Loucy (cell line): ENCODE results near the gene BRAF.

ENCODE experiments used
- H2AFZ ChIP-seq: fragments of 200-600 bp; sonication (generic); 2 replicates; pipeline ENCODE4 v1.6.0; 2016; ENCODE audit warnings: antibody characterized with exemption, mild to moderate bottlenecking, low read length, moderate library complexity
- H3F3A ChIP-seq: fragments of 200-600 bp; 2 replicates; pipeline ENCODE4 v1.6.0; 2016; ENCODE audit warnings: antibody characterized with exemption, low read depth, mild to moderate bottlenecking
- H3K27me3 ChIP-seq: fragments of 200-600 bp; sonication (generic); 2 replicates; pipeline ENCODE4 v1.6.1; 2014; ENCODE audit warnings: low read length, mild to moderate bottlenecking; ENCODE audit not compliant: insufficient read depth, poor library complexity, severe bottlenecking
- H3K36me3 ChIP-seq: fragments of 200-600 bp; sonication (generic); 2 replicates; pipeline ENCODE4 v1.6.1; 2016; ENCODE audit warnings: low read length; ENCODE audit not compliant: insufficient read depth
- H3K4me1 ChIP-seq: fragments of 200-600 bp; sonication (generic); 2 replicates; pipeline ENCODE4 v1.5.1; 2014; ENCODE audit warnings: low read length, mild to moderate bottlenecking; ENCODE audit not compliant: insufficient read depth, poor library complexity, severe bottlenecking
- H3K4me2 ChIP-seq: fragments of 200-600 bp; sonication (generic); 2 replicates; pipeline ENCODE4 v1.6.0; 2014; ENCODE audit warnings: antibody characterized with exemption, low read length, low read depth, mild to moderate bottlenecking; ENCODE audit not compliant: poor library complexity, severe bottlenecking
- H3K4me3 ChIP-seq: fragments of 200-600 bp; sonication (generic); 2 replicates; pipeline ENCODE4 v1.5.1; 2014; ENCODE audit warnings: low read length, mild to moderate bottlenecking, mixed read lengths; ENCODE audit not compliant: poor library complexity, severe bottlenecking
- H3K79me2 ChIP-seq: fragments of 200-600 bp; sonication (generic); 2 replicates; pipeline ENCODE4 v1.6.1; 2014; ENCODE audit warnings: low read length; ENCODE audit not compliant: insufficient read depth
- H3K9ac ChIP-seq: fragments of 200-600 bp; sonication (generic); 2 replicates; pipeline ENCODE4 v1.6.0; 2014; ENCODE audit warnings: mild to moderate bottlenecking, low read depth, low read length, moderate library complexity; ENCODE audit not compliant: poor library complexity, severe bottlenecking
- H3K9me2 ChIP-seq: fragments of 200-600 bp; sonication (generic); replicated peaks from 2 replicates; pipeline ENCODE4 v1.6.1; 2016; ENCODE audit warnings: low read depth, low read length, mixed read lengths
- H3K9me3 ChIP-seq: fragments of 200-600 bp; sonication (generic); 2 replicates; pipeline ENCODE4 v1.6.1; 2014; ENCODE audit warnings: mild to moderate bottlenecking, antibody characterized with exemption, low read length, low read depth; ENCODE audit not compliant: insufficient read depth
- H4K20me1 ChIP-seq: fragments of 200-600 bp; sonication (generic); 2 replicates; pipeline ENCODE4 v1.6.0; 2014; ENCODE audit warnings: antibody characterized with exemption, low read length, mild to moderate bottlenecking; ENCODE audit not compliant: insufficient read depth, poor library complexity, severe bottlenecking
- CTCF ChIP-seq: fragments of 200-600 bp; sonication (generic); conservative IDR thresholded peaks from 2 replicates; pipeline ENCODE4 v1.5.1; 2014; ENCODE audit warnings: mild to moderate bottlenecking, antibody characterized with exemption, low read length
- EZH2phosphoT487 ChIP-seq: fragments of 200-600 bp; IDR thresholded peaks from 2 replicates; pipeline ENCODE4 v1.6.1; 2018; ENCODE audit warnings: antibody characterized with exemption, mild to moderate bottlenecking, moderate library complexity, borderline replicate concordance

The BRAF gene

GRCh38 chr7:140924821-140925421, at the start of gene BRAF:
Gene BRAF (minus strand): TSS chr7:140924929. CDS start chr7:140924703, 226 bp downstream.
- H4K20me1 ChIP-seq: peaks cover 31% of the 10 kb centered on the region
- no peaks in the 10 kb centered on the region for H3K9me2 ChIP-seq
- H3K4me3 ChIP-seq: peak within 1 kb of the TSS; percentile 92
- no peaks in the 10 kb centered on the region for H3K36me3 ChIP-seq
- H3K4me1 ChIP-seq: peaks cover 38% of the 10 kb centered on the region
- H3K79me2 ChIP-seq: peaks cover 46% of the 10 kb centered on the region
- no peaks in the 10 kb centered on the region for H3K27me3 ChIP-seq
- H3F3A ChIP-seq: no peaks in the 10 kb centered on the region
- peak within 1 kb of the TSS; percentile 89 for H3K4me2 ChIP-seq
- H2AFZ ChIP-seq: peak within 1 kb of the TSS; percentile 98
- TF ChIP-seq EZH2phosphoT487: no peak
- TF ChIP-seq CTCF: no peak
- H3K9me3 ChIP-seq: no peaks in the 10 kb centered on the region
- peak within 1 kb of the TSS; percentile 94 for H3K9ac ChIP-seq

GRCh38 chr7:140972876-140973829, 48.4 kb upstream of the BRAF start:
- no peaks in the 10 kb centered on the region for H3K27me3 ChIP-seq
- H3K4me1 ChIP-seq: peaks cover 10% of the 10 kb centered on the region
- H2AFZ ChIP-seq: no peak overlapping the region

GRCh38 chr7:140972344-140972743, 47.6 kb upstream of the BRAF start:
- TF ChIP-seq EZH2phosphoT487 (no peak), CTCF (no peak)
- Histone ChIP-seq H4K20me1 (no peaks in the 10 kb centered on the region), H3K9me3 (no peaks in the 10 kb centered on the region), H3K79me2 (no peaks in the 10 kb centered on the region), H3K4me3 (no peak overlapping the region), H3K27me3 (no peaks in the 10 kb centered on the region), H3K36me3 (no peaks in the 10 kb centered on the region), H3K4me2 (no peak overlapping the region), H3K9ac (no peak overlapping the region), H2AFZ (no peak overlapping the region), H3F3A (no peaks in the 10 kb centered on the region), H3K4me1 (peaks cover 5% of the 10 kb centered on the region), H3K9me2 (no peaks in the 10 kb centered on the region)

More at GRCh38 chr7:140972876-140973829, 48.4 kb upstream of the BRAF start:
- Histone ChIP-seq H3K79me2 (no peaks in the 10 kb centered on the region), H3K4me2 (no peak overlapping the region), H3K9ac (no peak overlapping the region), H3K9me2 (no peaks in the 10 kb centered on the region), H3F3A (no peaks in the 10 kb centered on the region), H4K20me1 (no peaks in the 10 kb centered on the region), H3K4me3 (no peak overlapping the region), H3K36me3 (no peaks in the 10 kb centered on the region), H3K9me3 (no peaks in the 10 kb centered on the region)
- TF ChIP-seq CTCF: no peak
- no peak for TF ChIP-seq EZH2phosphoT487
